Thoracic aorta (tissue), 2 donors: ENCODE measurements around the gene CPSF4L. TPM values are rescaled to one million over a fixed set of nuclear protein-coding genes. Genes with fewer than 3 reads are reported as not detected.

Experiments used
- ATAC-seq: fragments of 150-250 bp; one replicate; pipeline ENCODE4 v1.8.0; 2017; ENCODE audit warnings: low read depth; ENCODE audit not compliant: insufficient number of reproducible peaks, low FRiP score
- DNase-seq: peaks from one replicate; pipeline ENCODE4 v3.0.0-alpha.2; 2020; ENCODE audit warnings: low spot score
- H3K27ac ChIP-seq, 2 donors: fragments of 200-600 bp; sonication (generic); 1 replicate in 1 of 2; 2 replicates in 1 of 2; pipeline ENCODE4 v1.5.1; 2016; ENCODE audit warnings: mild to moderate bottlenecking in 2 of 2, moderate library complexity in 2 of 2
- H3K27me3 ChIP-seq: fragments of 200-600 bp; sonication (generic); replicated peaks from 2 replicates; pipeline ENCODE4 v1.6.0; 2016; ENCODE audit warnings: mild to moderate bottlenecking; ENCODE audit not compliant: insufficient read depth
- H3K36me3 ChIP-seq: fragments of 200-600 bp; sonication (generic); one replicate; pipeline ENCODE4 v1.5.1; 2016
- H3K4me1 ChIP-seq, 2 donors: fragments of 200-600 bp; sonication (generic); 1 replicate in 1 of 2; 2 replicates in 1 of 2; pipeline versions ENCODE4 v1.5.1 to v1.6.0; 2016; ENCODE audit warnings: low read depth in 2 of 2, mild to moderate bottlenecking in 1 of 2; ENCODE audit not compliant: control insufficient read depth in 1 of 2
- H3K4me3 ChIP-seq: fragments of 200-600 bp; sonication (generic); 2 replicates; pipeline ENCODE4 v1.5.1; 2016; ENCODE audit warnings: mild to moderate bottlenecking
- H3K9me3 ChIP-seq: fragments of 200-600 bp; sonication (generic); 2 replicates; pipeline ENCODE4 v1.5.1; 2016
- CTCF ChIP-seq: fragments of 200-600 bp; sonication (generic); IDR thresholded peaks from one replicate; pipeline ENCODE4 v1.5.1; 2019; ENCODE audit warnings: antibody characterized with exemption
- total RNA-seq, 2 donors: library from RNA; depleted of rRNA; stranded (reverse); fragments of >200 nt; gene quantifications; one replicate each; pipeline versions ENCODE4 v1.1.0 to v1.2.3, GENCODE V29; 2016

Gene CPSF4L
- total RNA-seq, 2 donors from 2014 or later, result not detected

DNA sequence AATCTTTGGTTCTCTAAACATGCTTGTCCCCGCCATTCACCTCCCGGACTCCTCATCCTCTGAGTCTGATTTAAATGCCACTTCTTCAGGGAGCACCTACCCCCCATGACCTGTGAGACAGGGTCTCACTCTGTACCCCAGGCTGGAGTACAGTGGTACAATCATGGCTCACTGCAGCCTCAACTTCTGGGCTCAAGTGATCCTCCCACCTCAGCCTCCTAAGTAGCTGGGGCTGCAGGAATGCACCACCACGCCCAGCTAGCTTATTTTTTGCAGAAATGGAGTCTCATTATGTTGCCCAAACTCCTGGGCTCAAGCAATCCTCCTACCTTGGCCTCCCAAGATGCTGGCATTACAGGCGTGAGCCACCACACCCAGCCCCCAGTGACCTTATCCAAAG, 12.8 kb upstream of the CPSF4L start:
- Histone ChIP-seq H3K4me1 (peaks cover 10 to 21% of the 10 kb centered on the region in 2 donors), H3K4me3 (no peak overlapping the region)
- no peak for TF ChIP-seq CTCF

DNA sequence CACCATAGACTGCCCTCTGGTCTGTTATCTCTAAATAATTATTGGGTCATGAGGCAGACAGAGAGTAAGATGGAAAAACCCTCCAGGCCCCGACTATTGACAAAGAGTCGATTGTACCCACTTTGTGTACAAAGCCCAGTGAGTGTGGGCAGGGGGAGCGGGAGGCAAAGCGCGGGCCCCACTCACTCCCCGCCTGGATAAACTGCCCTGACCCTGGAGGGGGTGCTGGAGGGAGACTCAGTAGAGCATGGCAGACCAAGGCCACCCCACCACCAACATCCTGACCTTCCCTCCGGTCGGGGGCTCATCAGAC, 11.2 kb upstream of the CPSF4L start:
- DNase-seq, result no peak
- Histone ChIP-seq H3K9me3 (no peaks in the 10 kb centered on the region), H3K27ac (no peak overlapping the region), H3K4me1 (peaks cover 0 to 6% of the 10 kb centered on the region in 2 donors), H3K36me3 (no peaks in the 10 kb centered on the region), H3K4me3 (no peak overlapping the region), H3K27me3 (no peaks in the 10 kb centered on the region)
- no peak for ATAC-seq
- no peak for TF ChIP-seq CTCF

More for the DNA sequence above, 12.8 kb upstream of the CPSF4L start:
- ATAC-seq (no peak), DNase-seq (no peak)
- no peaks in the 10 kb centered on the region for H3K9me3 ChIP-seq
- H3K36me3 ChIP-seq, result no peaks in the 10 kb centered on the region
- H3K27ac ChIP-seq, result no peak overlapping the region
- no peaks in the 10 kb centered on the region for H3K27me3 ChIP-seq

GRCh38 chr17:73271072-73271471, 9.4 kb upstream of the CPSF4L start:
- H3K4me1 ChIP-seq, result no peaks in the 10 kb centered on the region
- TF ChIP-seq CTCF, result no peak
- no peak overlapping the region for H3K27ac ChIP-seq
- no peaks in the 10 kb centered on the region for H3K36me3 ChIP-seq
- no peaks in the 10 kb centered on the region for H3K9me3 ChIP-seq
- DNase-seq (no peak), ATAC-seq (no peak)
- no peaks in the 10 kb centered on the region for H3K27me3 ChIP-seq
- no peak overlapping the region for H3K4me3 ChIP-seq

GRCh38 chr17:73269791-73270190, 8.1 kb upstream of the CPSF4L start:
- DNase-seq (no peak), ATAC-seq (no peak)
- Histone ChIP-seq H3K36me3 (no peaks in the 10 kb centered on the region), H3K4me1 (no peaks in the 10 kb centered on the region), H3K9me3 (no peaks in the 10 kb centered on the region), H3K27ac (no peak overlapping the region), H3K4me3 (no peak overlapping the region), H3K27me3 (no peaks in the 10 kb centered on the region)
- no peak for TF ChIP-seq CTCF

DNA sequence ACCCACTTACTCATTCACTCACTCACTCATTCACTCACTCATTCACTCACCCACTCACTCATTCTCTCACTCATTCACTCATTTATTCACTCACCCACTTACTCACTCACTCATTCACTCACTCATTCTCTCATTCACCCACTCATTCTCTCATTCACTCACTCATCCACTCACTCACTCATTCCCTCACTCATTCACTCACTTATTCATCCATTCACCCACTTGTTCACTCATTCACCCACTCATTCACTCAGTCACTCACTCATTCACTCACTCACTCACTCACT, 7.6 kb upstream of the CPSF4L start:
- H3K9me3 ChIP-seq, result no peaks in the 10 kb centered on the region
- H3K4me1 ChIP-seq, result no peaks in the 10 kb centered on the region
- H3K27me3 ChIP-seq, result no peaks in the 10 kb centered on the region
- DNase-seq, result no peak
- no peak overlapping the region for H3K4me3 ChIP-seq
- H3K27ac ChIP-seq, result no peak overlapping the region
- no peaks in the 10 kb centered on the region for H3K36me3 ChIP-seq
- no peak for TF ChIP-seq CTCF
- no peak for ATAC-seq
